HEK293 (cell line): Measurements from ENCODE around the gene ZNF217.

Source experiments
- BCL6B ChIP-seq: fragments of 450-650 bp; formaldehyde crosslinking; IDR thresholded peaks from 2 replicates; pipeline ENCODE4 v1.5.1; 2017; ENCODE audit warnings: missing biosample characterization, missing genetic modification characterization
- GLIS1 ChIP-seq: fragments of 450-650 bp; formaldehyde crosslinking; IDR thresholded peaks from 2 replicates; pipeline ENCODE4 v1.5.1; 2016; ENCODE audit warnings: missing biosample characterization, missing genetic modification characterization
- HOXA7 ChIP-seq: sonication (generic); formaldehyde crosslinking; IDR thresholded peaks from 2 replicates; pipeline ENCODE4 v1.8.1; 2022; ENCODE audit warnings: missing genetic modification reagents, borderline replicate concordance
- KLF1 ChIP-seq: fragments of 450-650 bp; formaldehyde crosslinking; IDR thresholded peaks from 2 replicates; pipeline ENCODE4 v1.5.1; 2016; ENCODE audit warnings: missing biosample characterization, missing genetic modification characterization
- MEIS1 ChIP-seq: sonication (generic); formaldehyde crosslinking; IDR thresholded peaks from 2 replicates; pipeline ENCODE4 v1.8.1; 2022; ENCODE audit warnings: missing genetic modification reagents, mild to moderate bottlenecking, borderline replicate concordance
- PBX3 ChIP-seq: sonication (generic); formaldehyde crosslinking; IDR thresholded peaks from 2 replicates; pipeline ENCODE4 v1.8.1; 2022; ENCODE audit warnings: mild to moderate bottlenecking, moderate library complexity, missing genetic modification reagents
- SP3 ChIP-seq: fragments of 450-650 bp; formaldehyde crosslinking; IDR thresholded peaks from 2 replicates; pipeline ENCODE4 v1.5.1; 2016; ENCODE audit warnings: missing biosample characterization, missing genetic modification characterization
- TRIM28 ChIP-seq: IDR thresholded peaks from 2 replicates; pipeline ENCODE4 v1.6.1; 2011; ENCODE audit warnings: low read length, control low read depth, borderline replicate concordance
- YY1 ChIP-seq: fragments of 450-650 bp; formaldehyde crosslinking; IDR thresholded peaks from 2 replicates; pipeline ENCODE4 v1.5.1; 2018; ENCODE audit warnings: missing biosample characterization, missing genetic modification characterization
- ZBTB10 ChIP-seq: fragments of 450-650 bp; formaldehyde crosslinking; IDR thresholded peaks from 2 replicates; pipeline ENCODE4 v1.5.1; 2016; ENCODE audit warnings: missing biosample characterization, missing genetic modification characterization
- ZBTB17 ChIP-seq: fragments of 450-650 bp; formaldehyde crosslinking; IDR thresholded peaks from 2 replicates; pipeline ENCODE4 v1.5.1; 2016; ENCODE audit warnings: missing biosample characterization, missing genetic modification characterization
- ZNF148 ChIP-seq: fragments of 450-650 bp; formaldehyde crosslinking; IDR thresholded peaks from 2 replicates; pipeline ENCODE4 v1.5.0; 2017; ENCODE audit warnings: missing biosample characterization, missing genetic modification characterization, borderline replicate concordance
- ZNF155 ChIP-seq: fragments of 450-650 bp; formaldehyde crosslinking; IDR thresholded peaks from 2 replicates; pipeline ENCODE4 v1.5.1; 2016; ENCODE audit warnings: missing biosample characterization, missing genetic modification characterization
- ZNF266 ChIP-seq: fragments of 450-650 bp; formaldehyde crosslinking; IDR thresholded peaks from 2 replicates; pipeline ENCODE4 v1.5.1; 2016; ENCODE audit warnings: missing biosample characterization, missing genetic modification characterization, low read depth
- ZNF292 ChIP-seq: fragments of 450-650 bp; formaldehyde crosslinking; IDR thresholded peaks from 2 replicates; pipeline ENCODE4 v1.5.1; 2016; ENCODE audit warnings: low read depth, missing biosample characterization, missing genetic modification characterization, borderline replicate concordance
- ZNF335 ChIP-seq: fragments of 450-650 bp; formaldehyde crosslinking; conservative IDR thresholded peaks from 2 replicates; pipeline ENCODE4 v1.5.1; 2016; ENCODE audit warnings: missing biosample characterization, missing genetic modification characterization
- ZNF416 ChIP-seq: fragments of 450-650 bp; formaldehyde crosslinking; IDR thresholded peaks from 2 replicates; pipeline ENCODE4 v1.5.1; 2016; ENCODE audit warnings: missing biosample characterization, missing genetic modification characterization
- ZNF426 ChIP-seq: fragments of 450-650 bp; formaldehyde crosslinking; IDR thresholded peaks from 2 replicates; pipeline ENCODE4 v1.5.1; 2017; ENCODE audit warnings: missing biosample characterization, missing genetic modification characterization, mild to moderate bottlenecking, inconsistent platforms, moderate library complexity
- ZNF544 ChIP-seq: fragments of 450-650 bp; formaldehyde crosslinking; IDR thresholded peaks from 2 replicates; pipeline ENCODE4 v1.5.0; 2017; ENCODE audit warnings: missing biosample characterization, missing genetic modification characterization
- ZNF580 ChIP-seq: fragments of 450-650 bp; formaldehyde crosslinking; IDR thresholded peaks from 2 replicates; pipeline ENCODE4 v1.5.1; 2016; ENCODE audit warnings: missing biosample characterization, missing genetic modification characterization
- ZNF600 ChIP-seq: fragments of 450-650 bp; formaldehyde crosslinking; IDR thresholded peaks from 2 replicates; pipeline ENCODE4 v1.5.1; 2016; ENCODE audit warnings: missing biosample characterization, missing genetic modification characterization
- ZNF658 ChIP-seq: fragments of 450-650 bp; formaldehyde crosslinking; IDR thresholded peaks from 2 replicates; pipeline ENCODE4; 2016; ENCODE audit warnings: missing biosample characterization, missing genetic modification characterization
- ZNF664 ChIP-seq: fragments of 450-650 bp; formaldehyde crosslinking; IDR thresholded peaks from 2 replicates; pipeline ENCODE4 v1.5.1; 2016; ENCODE audit warnings: missing biosample characterization, missing genetic modification characterization
- ZNF704 ChIP-seq: fragments of 450-650 bp; formaldehyde crosslinking; IDR thresholded peaks from 2 replicates; pipeline ENCODE4 v1.5.1; 2016; ENCODE audit warnings: missing biosample characterization, missing genetic modification characterization
- ZNF76 ChIP-seq: fragments of 450-650 bp; formaldehyde crosslinking; IDR thresholded peaks from 2 replicates; pipeline ENCODE4; 2016; ENCODE audit warnings: low read depth, missing biosample characterization, missing genetic modification characterization, borderline replicate concordance
- ZNF785 ChIP-seq: fragments of 450-650 bp; formaldehyde crosslinking; IDR thresholded peaks from 2 replicates; pipeline ENCODE4 v1.5.1; 2016; ENCODE audit warnings: missing biosample characterization, missing genetic modification characterization
- ZNF830 ChIP-seq: fragments of 450-650 bp; IDR thresholded peaks from 2 replicates; pipeline ENCODE4 v1.5.0; 2018; ENCODE audit warnings: missing biosample characterization, missing genetic modification characterization, low read depth, mild to moderate bottlenecking, moderate library complexity
- ZNF837 ChIP-seq: fragments of 450-650 bp; formaldehyde crosslinking; IDR thresholded peaks from 2 replicates; pipeline ENCODE4 v1.5.1; 2016; ENCODE audit warnings: missing biosample characterization, missing genetic modification characterization
- ZSCAN5A ChIP-seq: fragments of 450-650 bp; formaldehyde crosslinking; IDR thresholded peaks from 2 replicates; pipeline ENCODE4 v1.5.1; 2016; ENCODE audit warnings: missing biosample characterization, missing genetic modification characterization

Gene ZNF217

GRCh38 chr20:53621482-53622246 lies 28.0 kb upstream of the ZNF217 start (continued):
- TF ChIP-seq ZNF266 (tag by site-specific recombination) = no peak
- TF ChIP-seq ZNF416 (tag by site-specific recombination) = no peak
- no peak for TF ChIP-seq ZNF76 (tag by site-specific recombination)
- TF ChIP-seq SP3 (tag by site-specific recombination) = 0 out of 2 replicates have a peak, but pooled peaks have one; percentile 48
- peak; percentile 83 for TF ChIP-seq ZNF335 (tag by site-specific recombination)
- TF ChIP-seq ZNF580 (tag by site-specific recombination) = no peak
- no peak for TF ChIP-seq ZNF785 (tag by site-specific recombination)
- TF ChIP-seq ZNF600 (tag by site-specific recombination) = peak; percentile 95
- TF ChIP-seq BCL6B = no peak
- TF ChIP-seq YY1 (tag by site-specific recombination) = no peak
- no peak; the same call in 1 of the 2 replicates for TF ChIP-seq TRIM28
- TF ChIP-seq HOXA7 (CRISPR knock-in tag) = no peak
- no peak for TF ChIP-seq ZNF426 (tag by site-specific recombination)
- no peak for TF ChIP-seq ZNF292
- TF ChIP-seq ZBTB10 (tag by site-specific recombination) = peak; percentile 38; the same call in 1 of the 2 replicates
- TF ChIP-seq GLIS1 (tag by site-specific recombination) = peak; percentile 67
- TF ChIP-seq ZNF837 (tag by site-specific recombination) = no peak
- TF ChIP-seq ZNF155 (tag by site-specific recombination) = no peak
- no peak for TF ChIP-seq ZNF830 (tag by site-specific recombination)
- TF ChIP-seq ZNF664 (tag by site-specific recombination) = no peak
- TF ChIP-seq ZSCAN5A (tag by site-specific recombination) = no peak
- peak; percentile 84 for TF ChIP-seq ZBTB17 (tag by site-specific recombination)
- TF ChIP-seq ZNF148 = no peak
- TF ChIP-seq KLF1 (tag by site-specific recombination) = peak; percentile 63
- no peak for TF ChIP-seq ZNF544 (tag by site-specific recombination)
- TF ChIP-seq MEIS1 (CRISPR knock-in tag) = no peak
- TF ChIP-seq ZNF658 (tag by site-specific recombination) = no peak
- no peak for TF ChIP-seq PBX3
- no peak for TF ChIP-seq ZNF704 (tag by site-specific recombination)
